Neural cell (in vitro differentiated cells): ENCODE data around the gene PCSK9. TPM values are rescaled to one million over a fixed set of nuclear protein-coding genes. Genes with fewer than 3 reads are reported as not detected.

Source experiments
- H2AFZ ChIP-seq: fragments of 200-600, 300-800 bp; sonication (generic), shearing (Covaris generic); 2 replicates; pipeline ENCODE4 v1.6.0; 2014; ENCODE audit warnings: low read depth, mild to moderate bottlenecking, antibody characterized with exemption, low read length, moderate library complexity
- H3F3A ChIP-seq: fragments of 200-600 bp; shearing (Covaris generic); 2 replicates; pipeline ENCODE4 v1.6.1; 2016; ENCODE audit warnings: mild to moderate bottlenecking, moderate library complexity, mixed read lengths, antibody characterized with exemption, low read length; ENCODE audit not compliant: insufficient read depth, poor library complexity, severe bottlenecking
- H3K27ac ChIP-seq: fragments of 200-600, 300-800 bp; sonication (generic), shearing (Covaris generic); 2 replicates; pipeline ENCODE4 v1.5.1; 2014; ENCODE audit warnings: mild to moderate bottlenecking, low read length, moderate library complexity
- H3K27me3 ChIP-seq: fragments of 300-800, 200-600 bp; sonication (generic), shearing (Covaris generic); 2 replicates; pipeline ENCODE4 v1.6.0; 2014; ENCODE audit warnings: mild to moderate bottlenecking, low read depth, low read length, moderate library complexity; ENCODE audit not compliant: insufficient read depth
- H3K36me3 ChIP-seq: fragments of 300-800, 200-600 bp; sonication (generic), shearing (Covaris generic); 2 replicates; pipeline ENCODE4 v1.5.1; 2014; ENCODE audit warnings: mild to moderate bottlenecking, antibody characterized with exemption, low read length, moderate library complexity; ENCODE audit not compliant: insufficient read depth
- H3K4me2 ChIP-seq: fragments of 300-800, 200-600 bp; sonication (generic), shearing (Covaris generic); 2 replicates; pipeline ENCODE4 v1.6.0; 2014; ENCODE audit warnings: mild to moderate bottlenecking, low read length
- H3K4me3 ChIP-seq: fragments of 300-800, 200-600 bp; sonication (generic), shearing (Covaris generic); 2 replicates; pipeline ENCODE4 v1.5.1; 2014; ENCODE audit warnings: mild to moderate bottlenecking, low read length, moderate library complexity
- H3K79me2 ChIP-seq: fragments of 200-600 bp; shearing (Covaris generic); replicated peaks from 2 replicates; pipeline ENCODE4 v1.6.0; 2014; ENCODE audit warnings: mild to moderate bottlenecking, low read length, moderate library complexity; ENCODE audit not compliant: insufficient read depth
- H3K9ac ChIP-seq: fragments of 300-800, 200-600 bp; sonication (generic), shearing (Covaris generic); 2 replicates; pipeline ENCODE4 v1.6.1; 2016; ENCODE audit warnings: mild to moderate bottlenecking, low read length, mixed read lengths
- H3K9me2 ChIP-seq: fragments of 200-600 bp; shearing (Covaris generic); 2 replicates; pipeline ENCODE4 v1.6.1; 2016; ENCODE audit warnings: mild to moderate bottlenecking, low read length, mixed read lengths; ENCODE audit not compliant: insufficient read depth
- H3K9me3 ChIP-seq: fragments of 200-600, 300-800 bp; sonication (generic), shearing (Covaris generic); 2 replicates; pipeline ENCODE4 v1.6.1; 2016; ENCODE audit warnings: mild to moderate bottlenecking, mixed run types, low read length, moderate library complexity, mixed read lengths
- H4K20me1 ChIP-seq: fragments of 200-600 bp; shearing (Covaris generic); 2 replicates; pipeline ENCODE4 v1.6.1; 2016; ENCODE audit warnings: mild to moderate bottlenecking, mixed run types; ENCODE audit not compliant: insufficient read depth
- CTCF ChIP-seq: fragments of 450-650 bp; IDR thresholded peaks from 2 replicates; pipeline ENCODE4 v1.5.1; 2014; ENCODE audit warnings: antibody characterized with exemption, mild to moderate bottlenecking, moderate library complexity; ENCODE audit not compliant: poor library complexity, severe bottlenecking
- EP300 ChIP-seq: fragments of 450-650 bp; conservative IDR thresholded peaks from 2 replicates; pipeline ENCODE4 v1.6.1; 2014; ENCODE audit warnings: antibody characterized with exemption, mild to moderate bottlenecking, moderate library complexity; ENCODE audit not compliant: poor library complexity, severe bottlenecking
- EZH2 ChIP-seq: fragments of 200-600, 300-800 bp; shearing (Covaris generic), sonication (generic); IDR thresholded peaks from 2 replicates; pipeline ENCODE4 v1.6.1; 2014; ENCODE audit warnings: antibody characterized with exemption, low read length, borderline replicate concordance, mild to moderate bottlenecking; ENCODE audit not compliant: insufficient read depth, poor library complexity, severe bottlenecking
- MXI1 ChIP-seq: fragments of 450-650 bp; conservative IDR thresholded peaks from 2 replicates; pipeline ENCODE4 v1.6.1; 2014; ENCODE audit warnings: antibody characterized with exemption, mild to moderate bottlenecking; ENCODE audit not compliant: poor library complexity, severe bottlenecking
- POLR2AphosphoS5 ChIP-seq: IDR thresholded peaks from 2 replicates; pipeline ENCODE4 v1.6.1; 2012
- RAD21 ChIP-seq: fragments of 450-650 bp; conservative IDR thresholded peaks from 2 replicates; pipeline ENCODE4 v1.6.1; 2014; ENCODE audit warnings: antibody characterized with exemption, mild to moderate bottlenecking, moderate library complexity
- SMC3 ChIP-seq: fragments of 450-650 bp; conservative IDR thresholded peaks from 2 replicates; pipeline ENCODE4 v1.6.1; 2014; ENCODE audit warnings: antibody characterized with exemption, mild to moderate bottlenecking, moderate library complexity; ENCODE audit not compliant: poor library complexity
- TAF1 ChIP-seq: IDR thresholded peaks from 2 replicates; pipeline ENCODE4 v1.6.1; 2012; ENCODE audit warnings: low read depth
- polyA plus RNA-seq: library from polyadenylated mRNA; depleted of rRNA; stranded (reverse); fragments of >200 nt; gene quantifications from 2 replicates; pipeline ENCODE4 v1.2.3, GENCODE V29; 2014
- TF ChIP-seq, protein P1 (sequence below): IDR thresholded peaks from 2 replicates; pipeline ENCODE4 v1.6.1; 2012; ENCODE audit warnings: borderline replicate concordance

PCSK9 gene
- polyA plus RNA-seq, 1 donor from 2014 or later: not detected

DNA sequence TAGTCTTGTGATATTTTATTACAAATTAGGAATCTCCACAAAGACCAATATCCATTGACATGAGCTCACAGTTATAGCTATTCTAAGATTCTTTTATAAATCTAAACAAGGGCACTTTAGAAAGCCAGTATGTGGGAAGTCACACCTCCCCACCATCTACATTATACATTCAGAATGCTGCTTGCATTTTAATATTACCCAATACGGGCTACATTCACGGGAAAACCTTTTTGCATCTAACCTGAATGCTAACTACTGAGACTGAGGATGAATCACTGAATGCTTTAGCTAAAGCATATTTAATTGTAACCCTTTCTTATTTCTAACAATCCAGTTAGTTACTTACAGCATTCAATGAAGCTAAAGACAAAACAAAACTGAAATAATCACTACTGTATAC lies 53.1 kb downstream of the PCSK9 start:
- H3K27ac ChIP-seq: no peak overlapping the region
- no peak overlapping the region for H3K4me3 ChIP-seq
- no peaks in the 10 kb centered on the region for H3K27me3 ChIP-seq
- no peaks in the 10 kb centered on the region for H3K9me2 ChIP-seq
- H3K36me3 ChIP-seq: peaks cover 27% of the 10 kb centered on the region
- no peak for TF ChIP-seq SMC3
- no peak for TF ChIP-seq POLR2AphosphoS5
- TF ChIP-seq, protein P1, sequence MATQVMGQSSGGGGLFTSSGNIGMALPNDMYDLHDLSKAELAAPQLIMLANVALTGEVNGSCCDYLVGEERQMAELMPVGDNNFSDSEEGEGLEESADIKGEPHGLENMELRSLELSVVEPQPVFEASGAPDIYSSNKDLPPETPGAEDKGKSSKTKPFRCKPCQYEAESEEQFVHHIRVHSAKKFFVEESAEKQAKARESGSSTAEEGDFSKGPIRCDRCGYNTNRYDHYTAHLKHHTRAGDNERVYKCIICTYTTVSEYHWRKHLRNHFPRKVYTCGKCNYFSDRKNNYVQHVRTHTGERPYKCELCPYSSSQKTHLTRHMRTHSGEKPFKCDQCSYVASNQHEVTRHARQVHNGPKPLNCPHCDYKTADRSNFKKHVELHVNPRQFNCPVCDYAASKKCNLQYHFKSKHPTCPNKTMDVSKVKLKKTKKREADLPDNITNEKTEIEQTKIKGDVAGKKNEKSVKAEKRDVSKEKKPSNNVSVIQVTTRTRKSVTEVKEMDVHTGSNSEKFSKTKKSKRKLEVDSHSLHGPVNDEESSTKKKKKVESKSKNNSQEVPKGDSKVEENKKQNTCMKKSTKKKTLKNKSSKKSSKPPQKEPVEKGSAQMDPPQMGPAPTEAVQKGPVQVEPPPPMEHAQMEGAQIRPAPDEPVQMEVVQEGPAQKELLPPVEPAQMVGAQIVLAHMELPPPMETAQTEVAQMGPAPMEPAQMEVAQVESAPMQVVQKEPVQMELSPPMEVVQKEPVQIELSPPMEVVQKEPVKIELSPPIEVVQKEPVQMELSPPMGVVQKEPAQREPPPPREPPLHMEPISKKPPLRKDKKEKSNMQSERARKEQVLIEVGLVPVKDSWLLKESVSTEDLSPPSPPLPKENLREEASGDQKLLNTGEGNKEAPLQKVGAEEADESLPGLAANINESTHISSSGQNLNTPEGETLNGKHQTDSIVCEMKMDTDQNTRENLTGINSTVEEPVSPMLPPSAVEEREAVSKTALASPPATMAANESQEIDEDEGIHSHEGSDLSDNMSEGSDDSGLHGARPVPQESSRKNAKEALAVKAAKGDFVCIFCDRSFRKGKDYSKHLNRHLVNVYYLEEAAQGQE: no peak
- TF ChIP-seq TAF1: no peak
- no peak for TF ChIP-seq MXI1
- TF ChIP-seq EP300: no peak
- TF ChIP-seq CTCF: no peak
- TF ChIP-seq EZH2: no peak
- no peak for TF ChIP-seq RAD21
- H4K20me1 ChIP-seq: no peaks in the 10 kb centered on the region
- no peaks in the 10 kb centered on the region for H3F3A ChIP-seq
- H3K9ac ChIP-seq: no peak overlapping the region
- H3K9me3 ChIP-seq: no peaks in the 10 kb centered on the region
- no peak overlapping the region for H2AFZ ChIP-seq
- no peak overlapping the region for H3K4me2 ChIP-seq
- H3K79me2 ChIP-seq: no peaks in the 10 kb centered on the region

GRCh38 chr1:55095095-55095494 lies 55.7 kb downstream of the PCSK9 start:
- no peak overlapping the region for H2AFZ ChIP-seq
- no peak overlapping the region for H3K4me2 ChIP-seq
- TF ChIP-seq TAF1 (no peak), SMC3 (no peak), EP300 (no peak), MXI1 (no peak), RAD21 (no peak), CTCF (no peak), EZH2 (no peak), POLR2AphosphoS5 (no peak)
- TF ChIP-seq, protein P1: no peak
- H4K20me1 ChIP-seq: no peaks in the 10 kb centered on the region
- H3K9me3 ChIP-seq: no peaks in the 10 kb centered on the region
- no peak overlapping the region for H3K9ac ChIP-seq
- H3K79me2 ChIP-seq: no peaks in the 10 kb centered on the region
- H3K27ac ChIP-seq: no peak overlapping the region
- peaks cover 27% of the 10 kb centered on the region for H3K36me3 ChIP-seq
- no peaks in the 10 kb centered on the region for H3K9me2 ChIP-seq
- no peaks in the 10 kb centered on the region for H3K27me3 ChIP-seq
- H3F3A ChIP-seq: no peaks in the 10 kb centered on the region
- H3K4me3 ChIP-seq: no peak overlapping the region
